Activated CD8-positive, alpha-beta memory T cell treated with anti-CD3 and anti-CD28 coated beads, Interleukin-2, amount 50 U/mL, for 24 hours (primary cell): Measurements from ENCODE around the gene ELFN1.

Experiments
- DNase-seq: peaks from one replicate; pipeline ENCODE4 v3.0.0-alpha.2; 2020; ENCODE audit errors: extremely low read depth

ELFN1 gene

GRCh38 chr7:1725766-1726630, 55.9 kb downstream of the ELFN1 start:
- DNase-seq = no peak

- DNase-seq = no peak
Observed at GRCh38 chr7:1727079-1727478, 57.0 kb downstream of the ELFN1 start.

- DNase-seq = no peak
Observed at GRCh38 chr7:1727812-1728570, 57.9 kb downstream of the ELFN1 start.

- no peak for DNase-seq
Observed at GRCh38 chr7:1729183-1729582, 59.1 kb downstream of the ELFN1 start.

GRCh38 chr7:1729773-1730172, 59.7 kb downstream of the ELFN1 start:
- no peak for DNase-seq

- no peak for DNase-seq
Observed at GRCh38 chr7:1732072-1732471, 62.0 kb downstream of the ELFN1 start.

GRCh38 chr7:1732645-1733044, 62.6 kb downstream of the ELFN1 start:
- no peak for DNase-seq

GRCh38 chr7:1733206-1733907, 63.3 kb downstream of the ELFN1 start:
- DNase-seq = no peak

- no peak for DNase-seq
Observed at GRCh38 chr7:1733908-1734730, 64.0 kb downstream of the ELFN1 start.

- DNase-seq = no peak
Observed at GRCh38 chr7:1735262-1735661, 65.2 kb downstream of the ELFN1 start.

GRCh38 chr7:1735806-1736483, 65.9 kb downstream of the ELFN1 start:
- DNase-seq = no peak

- DNase-seq = no peak
Observed at GRCh38 chr7:1736484-1736817, 66.4 kb downstream of the ELFN1 start.

- no peak for DNase-seq
Observed at GRCh38 chr7:1736830-1737229, 66.8 kb downstream of the ELFN1 start.

- DNase-seq = no peak
Observed at GRCh38 chr7:1737523-1737922, 67.4 kb downstream of the ELFN1 start.

GRCh38 chr7:1737956-1738355, 67.9 kb downstream of the ELFN1 start:
- no peak for DNase-seq

- DNase-seq = no peak
Observed at GRCh38 chr7:1738511-1738910, 68.4 kb downstream of the ELFN1 start.

- DNase-seq = no peak
Observed at GRCh38 chr7:1738956-1739355, 68.9 kb downstream of the ELFN1 start.

- no peak for DNase-seq
Observed at GRCh38 chr7:1739593-1739992, 69.5 kb downstream of the ELFN1 start.

- no peak for DNase-seq
Observed at GRCh38 chr7:1740214-1740613, 70.1 kb downstream of the ELFN1 start.

- DNase-seq = no peak
Observed at GRCh38 chr7:1741246-1741645, 71.2 kb downstream of the ELFN1 start.
